Measurements from ENCODE around the gene RPH3AL. TPM values are rescaled to one million over a fixed set of nuclear protein-coding genes. Genes with fewer than 3 reads are reported as not detected.

RPH3AL gene
- total RNA-seq, 3 donors from 2014 or later (not counting 1 experiment from before 2014, with no cell fraction given): 7.2 to 9.9 (median 7.9) TPM

GRCh38 chr17:233473-233941, 119.1 kb downstream of the RPH3AL start:
- WGBS (ENCODE audit: insufficient coverage): 33% methylated on average over 9 of the region's 11 CpGs
- H3K36me3 Mint-ChIP-seq: no peaks in the 10 kb centered on the region
- H3K27ac Mint-ChIP-seq: no peak overlapping the region
- TF ChIP-seq, protein P1, sequence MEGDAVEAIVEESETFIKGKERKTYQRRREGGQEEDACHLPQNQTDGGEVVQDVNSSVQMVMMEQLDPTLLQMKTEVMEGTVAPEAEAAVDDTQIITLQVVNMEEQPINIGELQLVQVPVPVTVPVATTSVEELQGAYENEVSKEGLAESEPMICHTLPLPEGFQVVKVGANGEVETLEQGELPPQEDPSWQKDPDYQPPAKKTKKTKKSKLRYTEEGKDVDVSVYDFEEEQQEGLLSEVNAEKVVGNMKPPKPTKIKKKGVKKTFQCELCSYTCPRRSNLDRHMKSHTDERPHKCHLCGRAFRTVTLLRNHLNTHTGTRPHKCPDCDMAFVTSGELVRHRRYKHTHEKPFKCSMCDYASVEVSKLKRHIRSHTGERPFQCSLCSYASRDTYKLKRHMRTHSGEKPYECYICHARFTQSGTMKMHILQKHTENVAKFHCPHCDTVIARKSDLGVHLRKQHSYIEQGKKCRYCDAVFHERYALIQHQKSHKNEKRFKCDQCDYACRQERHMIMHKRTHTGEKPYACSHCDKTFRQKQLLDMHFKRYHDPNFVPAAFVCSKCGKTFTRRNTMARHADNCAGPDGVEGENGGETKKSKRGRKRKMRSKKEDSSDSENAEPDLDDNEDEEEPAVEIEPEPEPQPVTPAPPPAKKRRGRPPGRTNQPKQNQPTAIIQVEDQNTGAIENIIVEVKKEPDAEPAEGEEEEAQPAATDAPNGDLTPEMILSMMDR (IDR thresholded peaks at IDR 0.05): no peak
- DNase-seq (no peak), ATAC-seq (peak in 1 of 3 donors; percentile 58)
- H3K4me1 Mint-ChIP-seq: no peaks in the 10 kb centered on the region
- H3K9me3 ChIP-seq (ENCODE audit: control insufficient read depth, insufficient read depth, low read length): peaks cover 2% of the 10 kb centered on the region
- intact Hi-C loops (cut with micrococcal nuclease): no loop called here
- H3K9me3 Mint-ChIP-seq: no peaks in the 10 kb centered on the region
- no peak overlapping the region for H3K4me3 ChIP-seq (ENCODE audit: low read length)
- no peak overlapping the region for H3K27ac ChIP-seq (ENCODE audit: low read length)
- H3K4me1 ChIP-seq (ENCODE audit: control insufficient read depth, insufficient read depth, low read length): peaks cover 7% of the 10 kb centered on the region
- no peaks in the 10 kb centered on the region for H3K27me3 Mint-ChIP-seq (ENCODE audit: low read depth in 2 of 2)
- H3K27me3 ChIP-seq (ENCODE audit: control insufficient read depth, insufficient read depth, low read length): no peaks in the 10 kb centered on the region
- no peak overlapping the region for H3K4me3 Mint-ChIP-seq
- H3K36me3 ChIP-seq (ENCODE audit: control insufficient read depth, insufficient read depth, low read length): no peaks in the 10 kb centered on the region

GRCh38 chr17:231966-232807, 120.4 kb downstream of the RPH3AL start:
- no peak overlapping the region for H3K4me3 Mint-ChIP-seq
- no peaks in the 10 kb centered on the region for H3K27me3 Mint-ChIP-seq (ENCODE audit: low read depth in 2 of 2)
- WGBS (ENCODE audit: insufficient coverage): 89% methylated on average over 23 of the region's 24 CpGs
- TF ChIP-seq, protein P1 (IDR thresholded peaks at IDR 0.05): no peak
- Histone ChIP-seq H3K4me1 (ENCODE audit: control insufficient read depth, insufficient read depth, low read length) (peaks cover 7% of the 10 kb centered on the region), H3K4me3 (ENCODE audit: low read length) (no peak overlapping the region), H3K27me3 (ENCODE audit: control insufficient read depth, insufficient read depth, low read length) (no peaks in the 10 kb centered on the region), H3K9me3 (ENCODE audit: control insufficient read depth, insufficient read depth, low read length) (peaks cover 2% of the 10 kb centered on the region), H3K36me3 (ENCODE audit: control insufficient read depth, insufficient read depth, low read length) (no peaks in the 10 kb centered on the region), H3K27ac (ENCODE audit: low read length) (no peak overlapping the region)
- ATAC-seq (no peak), DNase-seq (no peak)
- H3K4me1 Mint-ChIP-seq: no peaks in the 10 kb centered on the region
- H3K9me3 Mint-ChIP-seq: no peaks in the 10 kb centered on the region
- H3K27ac Mint-ChIP-seq: no peak overlapping the region
- intact Hi-C loops (cut with micrococcal nuclease): no loop called here
- no peaks in the 10 kb centered on the region for H3K36me3 Mint-ChIP-seq

DNA sequence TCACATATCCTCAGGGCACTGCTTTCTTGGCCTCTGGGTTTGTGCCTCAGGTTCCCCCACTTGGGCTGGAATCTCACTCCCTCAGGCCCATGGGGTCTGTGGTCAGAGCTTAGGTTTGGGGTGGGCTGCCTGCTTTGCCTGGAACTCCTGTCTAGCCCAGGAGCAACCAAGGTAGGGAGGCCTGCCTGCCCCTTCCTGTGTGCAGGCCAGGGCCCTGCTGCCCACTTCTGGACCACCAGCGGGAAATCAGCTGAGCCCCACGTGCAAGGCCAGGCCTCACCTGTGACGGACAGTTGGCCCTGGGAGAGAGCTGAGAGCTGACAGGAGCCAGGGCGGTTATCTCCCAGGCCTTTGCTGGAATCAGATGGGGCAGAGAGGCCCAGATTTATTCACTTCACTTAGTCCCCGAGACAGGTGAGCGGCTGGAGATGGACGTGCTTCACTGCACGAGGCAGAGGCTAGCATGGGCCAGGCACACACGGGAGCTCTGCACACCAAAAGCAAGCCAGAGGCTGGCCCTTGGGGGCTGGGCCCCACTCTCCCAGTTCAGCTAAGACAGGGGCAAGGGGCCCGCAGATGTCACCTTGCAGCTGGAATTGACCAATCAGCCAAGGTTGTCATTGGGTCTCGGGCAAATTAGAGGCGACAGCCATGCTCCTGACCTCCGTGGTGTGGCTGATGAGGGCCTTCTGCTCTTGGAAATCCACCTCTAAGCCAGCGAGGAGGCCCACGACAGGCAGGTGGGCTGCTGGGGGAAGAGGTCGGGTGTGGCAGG, 121.2 kb downstream of the RPH3AL start:
- no peaks in the 10 kb centered on the region for H3K36me3 ChIP-seq (ENCODE audit: control insufficient read depth, insufficient read depth, low read length)
- no peak for DNase-seq
- no peaks in the 10 kb centered on the region for H3K27me3 ChIP-seq (ENCODE audit: control insufficient read depth, insufficient read depth, low read length)
- H3K27ac ChIP-seq (ENCODE audit: low read length): no peak overlapping the region
- TF ChIP-seq, protein P1 (IDR thresholded peaks at IDR 0.05): no peak
- Mint-ChIP-seq H3K36me3 (no peaks in the 10 kb centered on the region), H3K27ac (no peak overlapping the region), H3K9me3 (no peaks in the 10 kb centered on the region), H3K4me3 (no peak overlapping the region), H3K4me1 (no peaks in the 10 kb centered on the region), H3K27me3 (ENCODE audit: low read depth in 2 of 2) (no peaks in the 10 kb centered on the region)
- WGBS (ENCODE audit: insufficient coverage): 84% methylated on average over 16 of the region's 16 CpGs
- H3K4me1 ChIP-seq (ENCODE audit: control insufficient read depth, insufficient read depth, low read length): peaks cover 7% of the 10 kb centered on the region
- intact Hi-C loops (cut with micrococcal nuclease): no loop called here
- no peak for ATAC-seq
- H3K4me3 ChIP-seq (ENCODE audit: low read length): no peak overlapping the region
- H3K9me3 ChIP-seq (ENCODE audit: control insufficient read depth, insufficient read depth, low read length): peaks cover 2% of the 10 kb centered on the region

Data from natural killer cell (primary cell).